ENCODE measurements around the gene DNAI7.

- no peak for TF ChIP-seq EP300 (IDR thresholded peaks at IDR 0.05; ENCODE audit: borderline replicate concordance)
- TF ChIP-seq EGR1 (IDR thresholded peaks at IDR 0.05) = no peak
- TF ChIP-seq NFIC (IDR thresholded peaks at IDR 0.05) = no peak
- TF ChIP-seq ZBTB7A (IDR thresholded peaks at IDR 0.05; ENCODE audit: low read depth) = no peak
- TF ChIP-seq CEBPB (IDR thresholded peaks at IDR 0.05) = no peak
- no peak for TF ChIP-seq TAF1 (IDR thresholded peaks at IDR 0.05; ENCODE audit: low read depth)
- no peak for TF ChIP-seq YY1 (IDR thresholded peaks at IDR 0.05; ENCODE audit: low read depth)
- no peak for TF ChIP-seq CREB1 (IDR thresholded peaks at IDR 0.05; ENCODE audit: low read depth)
- TF ChIP-seq, protein P1, sequence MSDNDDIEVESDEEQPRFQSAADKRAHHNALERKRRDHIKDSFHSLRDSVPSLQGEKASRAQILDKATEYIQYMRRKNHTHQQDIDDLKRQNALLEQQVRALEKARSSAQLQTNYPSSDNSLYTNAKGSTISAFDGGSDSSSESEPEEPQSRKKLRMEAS (IDR thresholded peaks at IDR 0.05) = no peak
- TF ChIP-seq FOXM1 (IDR thresholded peaks at IDR 0.05; ENCODE audit: borderline replicate concordance, low read depth) = no peak
- TF ChIP-seq, protein P2, sequence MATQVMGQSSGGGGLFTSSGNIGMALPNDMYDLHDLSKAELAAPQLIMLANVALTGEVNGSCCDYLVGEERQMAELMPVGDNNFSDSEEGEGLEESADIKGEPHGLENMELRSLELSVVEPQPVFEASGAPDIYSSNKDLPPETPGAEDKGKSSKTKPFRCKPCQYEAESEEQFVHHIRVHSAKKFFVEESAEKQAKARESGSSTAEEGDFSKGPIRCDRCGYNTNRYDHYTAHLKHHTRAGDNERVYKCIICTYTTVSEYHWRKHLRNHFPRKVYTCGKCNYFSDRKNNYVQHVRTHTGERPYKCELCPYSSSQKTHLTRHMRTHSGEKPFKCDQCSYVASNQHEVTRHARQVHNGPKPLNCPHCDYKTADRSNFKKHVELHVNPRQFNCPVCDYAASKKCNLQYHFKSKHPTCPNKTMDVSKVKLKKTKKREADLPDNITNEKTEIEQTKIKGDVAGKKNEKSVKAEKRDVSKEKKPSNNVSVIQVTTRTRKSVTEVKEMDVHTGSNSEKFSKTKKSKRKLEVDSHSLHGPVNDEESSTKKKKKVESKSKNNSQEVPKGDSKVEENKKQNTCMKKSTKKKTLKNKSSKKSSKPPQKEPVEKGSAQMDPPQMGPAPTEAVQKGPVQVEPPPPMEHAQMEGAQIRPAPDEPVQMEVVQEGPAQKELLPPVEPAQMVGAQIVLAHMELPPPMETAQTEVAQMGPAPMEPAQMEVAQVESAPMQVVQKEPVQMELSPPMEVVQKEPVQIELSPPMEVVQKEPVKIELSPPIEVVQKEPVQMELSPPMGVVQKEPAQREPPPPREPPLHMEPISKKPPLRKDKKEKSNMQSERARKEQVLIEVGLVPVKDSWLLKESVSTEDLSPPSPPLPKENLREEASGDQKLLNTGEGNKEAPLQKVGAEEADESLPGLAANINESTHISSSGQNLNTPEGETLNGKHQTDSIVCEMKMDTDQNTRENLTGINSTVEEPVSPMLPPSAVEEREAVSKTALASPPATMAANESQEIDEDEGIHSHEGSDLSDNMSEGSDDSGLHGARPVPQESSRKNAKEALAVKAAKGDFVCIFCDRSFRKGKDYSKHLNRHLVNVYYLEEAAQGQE (IDR thresholded peaks at IDR 0.05; ENCODE audit: low read depth) = no peak
- TF ChIP-seq RAD21 (IDR thresholded peaks at IDR 0.05; ENCODE audit: low read depth) = no peak
- TF ChIP-seq TEAD4 (IDR thresholded peaks at IDR 0.05) = no peak
These were observed 2.6 kb upstream of the DNAI7 start for GRCh38 chr12:25197608-25198007.

All from Ishikawa (cell line).